PC-9 (cell line): ENCODE measurements around the gene APMAP. TPM values are rescaled to one million over a fixed set of nuclear protein-coding genes. Genes with fewer than 3 reads are reported as not detected.

Experiments used
- BruUV-seq: library from RNA; stranded (reverse); fragments of 400-500 nt; replicated peaks from 2 replicates; lab custom pipeline; 2021; lab: Mats Ljungman, UMichigan
- CTCF ChIA-PET: fragments of 300-600 bp; sonication (Branson Sonifier 250); formaldehyde crosslinking; loops from one replicate; lab custom pipeline; 2022; ENCODE audit warnings: antibody characterized with exemption; lab: Charles Lee
- POLR2A ChIA-PET: fragments of 300-600 bp; sonication (Branson Sonifier 250); formaldehyde crosslinking; loops from one replicate; lab custom pipeline; 2022; ENCODE audit warnings: antibody characterized with exemption; ENCODE audit not compliant: unreplicated experiment; lab: Charles Lee
- DNase-seq, 2 experiments: peaks; one replicate each; pipeline versions ENCODE4 v3.0.0 to v3.0.0-alpha.2; 2015 to 2022; ENCODE audit warnings: mixed read lengths in 1 of 2
- H2AFZ ChIP-seq: fragments of 200-600 bp; sonication (generic); 2 replicates; pipeline ENCODE4 v1.8.1; 2017; ENCODE audit warnings: antibody characterized with exemption
- H3F3A ChIP-seq: fragments of 200-600 bp; sonication (generic); 2 replicates; pipeline ENCODE4 v1.8.1; 2017; ENCODE audit warnings: antibody characterized with exemption, mild to moderate bottlenecking, low read depth; ENCODE audit not compliant: insufficient read depth
- H3K27ac ChIP-seq: fragments of 200-600 bp; sonication (generic); 2 replicates; pipeline ENCODE4 v1.6.1; 2016; ENCODE audit warnings: mixed run types
- H3K27me3 ChIP-seq: fragments of 200-600 bp; sonication (generic); 2 replicates; pipeline ENCODE4 v1.6.1; 2016; ENCODE audit warnings: low read depth, mixed run types; ENCODE audit not compliant: insufficient read depth
- H3K36me3 ChIP-seq: fragments of 200-600 bp; sonication (generic); 2 replicates; pipeline ENCODE4 v1.6.1; 2016; ENCODE audit warnings: low read depth, mixed run types
- H3K4me1 ChIP-seq: fragments of 200-600 bp; sonication (generic); replicated peaks from 2 replicates; pipeline ENCODE4 v1.6.1; 2016; ENCODE audit warnings: mixed run types; ENCODE audit not compliant: insufficient read depth
- H3K4me2 ChIP-seq: fragments of 200-600 bp; sonication (generic); 2 replicates; pipeline ENCODE4 v1.6.1; 2017; ENCODE audit warnings: mixed run types
- H3K4me3 ChIP-seq: fragments of 200-600 bp; sonication (generic); 2 replicates; pipeline ENCODE4 v1.6.1; 2016; ENCODE audit warnings: mixed run types
- H3K79me2 ChIP-seq: fragments of 200-600 bp; sonication (generic); 2 replicates; pipeline ENCODE4 v1.6.1; 2017; ENCODE audit warnings: low read depth, mixed run types
- H3K9me2 ChIP-seq: fragments of 200-600 bp; sonication (generic); 2 replicates; pipeline ENCODE4 v1.8.1; 2017; ENCODE audit warnings: mild to moderate bottlenecking; ENCODE audit not compliant: insufficient read depth
- H3K9me3 ChIP-seq: fragments of 200-600 bp; sonication (generic); 2 replicates; pipeline ENCODE4 v1.8.1; 2016; ENCODE audit warnings: low read depth; ENCODE audit not compliant: insufficient read depth
- H4K20me1 ChIP-seq: fragments of 200-600 bp; sonication (generic); 2 replicates; pipeline ENCODE4 v1.8.1; 2017; ENCODE audit not compliant: insufficient read depth
- EZH2 ChIP-seq: fragments of 200-600 bp; sonication (generic); IDR thresholded peaks from 2 replicates; pipeline ENCODE4 v1.8.0; 2017; ENCODE audit warnings: antibody characterized with exemption, low read depth
- intact Hi-C: fragments of 100-400 bp; cut with micrococcal nuclease; formaldehyde crosslinking; loops from one replicate; pipeline ENCODE4 v1.10.0; 2022; ENCODE audit not compliant: unreplicated experiment
- total RNA-seq: library from RNA; stranded (reverse); gene quantifications from 2 replicates; pipeline ENCODE4 v1.2.3, GENCODE V29; 2021
- TF ChIP-seq, protein P1 (sequence below): fragments of 200-600 bp; sonication (generic); conservative IDR thresholded peaks from 2 replicates; pipeline ENCODE4 v1.6.1; 2017; ENCODE audit warnings: mixed run types, antibody characterized with exemption, mild to moderate bottlenecking, moderate library complexity

APMAP gene
- total RNA-seq, 1 experiment from 2014 or later, result 103 TPM

DNA sequence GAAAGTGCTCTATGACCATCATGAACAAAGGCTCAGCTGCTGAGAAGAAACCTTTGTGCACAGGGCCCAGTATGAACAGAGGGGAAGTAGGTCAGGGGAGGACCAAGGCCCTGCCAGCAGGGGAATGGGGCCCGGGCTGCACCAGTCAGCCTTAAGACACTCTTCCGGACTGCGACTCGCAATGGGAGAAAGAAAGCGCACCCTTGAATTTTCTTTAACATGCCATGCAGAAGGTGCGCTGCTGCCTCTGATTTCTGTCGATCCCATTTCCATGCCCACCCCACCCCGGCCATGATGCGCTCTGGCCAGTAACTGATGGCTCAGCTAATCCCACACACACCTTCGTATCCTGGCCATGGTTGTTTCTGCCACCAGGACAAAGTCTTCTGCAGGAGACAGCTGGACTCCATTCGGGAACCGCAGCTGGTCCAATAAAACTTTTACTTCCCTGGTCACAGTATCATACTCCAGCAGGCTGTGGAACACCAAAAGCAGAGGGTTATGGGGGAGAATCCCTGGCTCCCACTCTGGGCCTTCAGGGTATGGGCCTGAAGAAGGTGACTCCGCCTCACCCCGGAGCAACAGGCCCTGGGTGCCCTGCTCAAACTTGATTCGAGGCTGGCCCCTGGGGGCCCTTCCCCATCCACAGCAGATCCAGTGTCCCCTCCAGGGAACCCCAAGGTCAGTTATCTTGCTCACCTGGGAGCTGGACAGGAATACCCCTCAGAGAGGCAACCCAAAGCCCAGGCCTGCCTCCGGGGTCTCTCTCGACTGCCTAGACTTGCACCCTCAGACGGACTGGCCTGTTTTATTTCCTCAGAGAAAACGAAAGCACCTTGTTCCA is 23.1 kb downstream of the APMAP start:
- CTCF ChIA-PET, result no interaction called here
- no peak overlapping the region for H3K4me2 ChIP-seq
- intact Hi-C loops, result no loop called here
- TF ChIP-seq, protein P1, sequence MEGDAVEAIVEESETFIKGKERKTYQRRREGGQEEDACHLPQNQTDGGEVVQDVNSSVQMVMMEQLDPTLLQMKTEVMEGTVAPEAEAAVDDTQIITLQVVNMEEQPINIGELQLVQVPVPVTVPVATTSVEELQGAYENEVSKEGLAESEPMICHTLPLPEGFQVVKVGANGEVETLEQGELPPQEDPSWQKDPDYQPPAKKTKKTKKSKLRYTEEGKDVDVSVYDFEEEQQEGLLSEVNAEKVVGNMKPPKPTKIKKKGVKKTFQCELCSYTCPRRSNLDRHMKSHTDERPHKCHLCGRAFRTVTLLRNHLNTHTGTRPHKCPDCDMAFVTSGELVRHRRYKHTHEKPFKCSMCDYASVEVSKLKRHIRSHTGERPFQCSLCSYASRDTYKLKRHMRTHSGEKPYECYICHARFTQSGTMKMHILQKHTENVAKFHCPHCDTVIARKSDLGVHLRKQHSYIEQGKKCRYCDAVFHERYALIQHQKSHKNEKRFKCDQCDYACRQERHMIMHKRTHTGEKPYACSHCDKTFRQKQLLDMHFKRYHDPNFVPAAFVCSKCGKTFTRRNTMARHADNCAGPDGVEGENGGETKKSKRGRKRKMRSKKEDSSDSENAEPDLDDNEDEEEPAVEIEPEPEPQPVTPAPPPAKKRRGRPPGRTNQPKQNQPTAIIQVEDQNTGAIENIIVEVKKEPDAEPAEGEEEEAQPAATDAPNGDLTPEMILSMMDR, result no peak
- no peak for TF ChIP-seq EZH2
- H3K9me3 ChIP-seq, result no peaks in the 10 kb centered on the region
- DNase-seq, result no peak
- no peaks in the 10 kb centered on the region for H3F3A ChIP-seq
- H3K79me2 ChIP-seq, result no peaks in the 10 kb centered on the region
- H3K4me1 ChIP-seq, result no peaks in the 10 kb centered on the region
- no peak overlapping the region for H3K27ac ChIP-seq
- no peaks in the 10 kb centered on the region for H3K27me3 ChIP-seq
- no peaks in the 10 kb centered on the region for H4K20me1 ChIP-seq
- H3K4me3 ChIP-seq, result no peak overlapping the region
- peaks cover 25% of the 10 kb centered on the region for H3K36me3 ChIP-seq
- no peaks in the 10 kb centered on the region for H3K9me2 ChIP-seq
- POLR2A ChIA-PET, result no interaction called here
- BruUV-seq, result no TSS peak
- H2AFZ ChIP-seq, result no peak overlapping the region

DNA sequence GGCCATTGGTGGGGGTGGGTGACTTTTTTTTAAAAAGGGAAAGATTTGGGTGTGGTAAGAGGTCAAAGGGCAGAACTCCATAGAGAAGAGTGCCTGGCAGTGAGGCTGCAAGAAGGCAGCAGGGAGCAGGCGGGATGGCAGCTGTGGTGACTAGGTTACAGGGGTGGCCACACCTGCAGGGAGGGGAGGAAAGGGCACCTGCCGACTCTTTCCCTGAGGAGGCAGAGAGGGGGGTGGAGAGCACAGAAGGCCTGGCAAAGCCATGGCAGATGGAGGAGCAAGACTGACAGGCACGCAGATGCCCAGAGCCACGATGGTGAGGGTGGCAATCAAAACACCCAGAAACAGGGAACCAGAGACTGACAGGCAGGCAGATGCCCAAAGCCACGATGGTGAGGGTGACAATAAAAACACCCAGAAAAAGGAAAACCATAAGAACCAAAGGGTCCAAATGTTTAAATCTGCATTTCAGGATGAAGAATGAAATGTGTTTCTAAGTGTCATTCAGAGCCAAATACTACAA is 24.2 kb downstream of the APMAP start:
- POLR2A ChIA-PET, result interaction anchor here (0.7 kb wide), 1 partner anchor 452 kb away, joined by 17 read pairs; no protein-coding TSS in a partner anchor
- peaks cover 23% of the 10 kb centered on the region for H3K36me3 ChIP-seq
- H3K27ac ChIP-seq, result no peak overlapping the region
- no peaks in the 10 kb centered on the region for H3F3A ChIP-seq
- no peaks in the 10 kb centered on the region for H3K9me2 ChIP-seq
- no peak for TF ChIP-seq EZH2
- TF ChIP-seq, protein P1, result no peak
- no peaks in the 10 kb centered on the region for H3K27me3 ChIP-seq
- intact Hi-C loops, result no loop called here
- CTCF ChIA-PET, result no interaction called here
- H2AFZ ChIP-seq, result no peak overlapping the region
- H3K9me3 ChIP-seq, result no peaks in the 10 kb centered on the region
- H4K20me1 ChIP-seq, result no peaks in the 10 kb centered on the region
- no TSS peak for BruUV-seq
- no peaks in the 10 kb centered on the region for H3K79me2 ChIP-seq
- no peak for DNase-seq
- H3K4me1 ChIP-seq, result no peaks in the 10 kb centered on the region
- no peak overlapping the region for H3K4me3 ChIP-seq
- no peak overlapping the region for H3K4me2 ChIP-seq

DNA sequence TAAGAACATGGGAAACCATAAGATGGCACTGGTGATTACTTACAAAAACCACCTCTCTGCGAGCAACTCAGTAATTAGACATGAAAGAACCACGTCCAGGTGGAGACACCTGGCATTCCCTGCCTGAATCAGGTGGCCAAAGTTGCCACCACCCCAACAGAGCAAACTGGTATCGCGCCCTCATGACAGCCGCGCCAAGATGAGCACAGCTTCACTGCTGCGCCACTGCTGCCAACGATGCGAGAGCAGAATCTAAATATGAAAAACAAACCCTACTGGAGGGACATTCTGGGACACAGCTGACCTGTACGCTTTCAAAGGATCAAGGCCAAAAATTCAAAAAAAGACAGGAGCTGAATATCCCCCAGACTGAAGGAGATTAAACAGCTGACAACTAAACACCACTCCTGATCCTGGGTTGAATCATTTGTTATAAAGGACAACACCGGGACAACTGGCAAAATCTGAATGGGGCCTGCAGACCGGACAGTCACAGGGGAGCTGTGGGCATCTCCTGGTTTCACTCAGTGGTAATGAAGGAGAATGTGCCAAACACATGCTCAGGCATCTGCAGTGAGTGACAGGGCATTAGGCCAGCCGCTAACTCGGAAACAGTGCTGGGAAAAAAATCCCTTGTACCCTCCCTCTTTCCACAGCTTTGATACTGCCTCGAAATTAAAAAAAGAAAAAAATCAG is 26.1 kb downstream of the APMAP start:
- CTCF ChIA-PET, result no interaction called here
- H3K9me3 ChIP-seq, result no peaks in the 10 kb centered on the region

More for the DNA sequence above, 26.1 kb downstream of the APMAP start:
- no peaks in the 10 kb centered on the region for H3F3A ChIP-seq
- TF ChIP-seq, protein P1, result no peak
- TF ChIP-seq EZH2, result no peak
- no peaks in the 10 kb centered on the region for H3K27me3 ChIP-seq
- no peaks in the 10 kb centered on the region for H4K20me1 ChIP-seq
- DNase-seq, result no peak
- no peak overlapping the region for H3K4me2 ChIP-seq
- H3K4me1 ChIP-seq, result no peaks in the 10 kb centered on the region
- H3K27ac ChIP-seq, result no peak overlapping the region
- H3K79me2 ChIP-seq, result no peaks in the 10 kb centered on the region
- H2AFZ ChIP-seq, result no peak overlapping the region
- no TSS peak for BruUV-seq
- peaks cover 13% of the 10 kb centered on the region; the same call in 1 of the 2 replicates for H3K36me3 ChIP-seq
- POLR2A ChIA-PET, result no interaction called here
- intact Hi-C loops, result no loop called here
- no peaks in the 10 kb centered on the region for H3K9me2 ChIP-seq
- no peak overlapping the region for H3K4me3 ChIP-seq
